ENCODE data around the gene CUX1.

- TF ChIP-seq CTCF (conservative IDR thresholded peaks at IDR 0.05 in 1 of 2, IDR thresholded peaks at IDR 0.05 in 1 of 2; ENCODE audit: low read depth in 1 of 2, low read length in 2 of 2) (no peak), EZH2 (IDR thresholded peaks at IDR 0.05; ENCODE audit: low read length, missing control alignments) (no peak)
These were observed 52.5 kb downstream of the CUX1 start for GRCh38 chr7:101869901-101870290.

Data from fibroblast of lung (primary cell).